GM19025 (cell line): ENCODE data around the gene AFAP1.

Experiments used
- ATAC-seq: cut with Tn5 transposase; IDR thresholded peaks from one replicate; pipeline ENCODE4 v1.9.1; 2021; ENCODE audit warnings: mild to moderate bottlenecking, low read depth, moderate library complexity; ENCODE audit not compliant: unreplicated experiment

The AFAP1 gene

DNA sequence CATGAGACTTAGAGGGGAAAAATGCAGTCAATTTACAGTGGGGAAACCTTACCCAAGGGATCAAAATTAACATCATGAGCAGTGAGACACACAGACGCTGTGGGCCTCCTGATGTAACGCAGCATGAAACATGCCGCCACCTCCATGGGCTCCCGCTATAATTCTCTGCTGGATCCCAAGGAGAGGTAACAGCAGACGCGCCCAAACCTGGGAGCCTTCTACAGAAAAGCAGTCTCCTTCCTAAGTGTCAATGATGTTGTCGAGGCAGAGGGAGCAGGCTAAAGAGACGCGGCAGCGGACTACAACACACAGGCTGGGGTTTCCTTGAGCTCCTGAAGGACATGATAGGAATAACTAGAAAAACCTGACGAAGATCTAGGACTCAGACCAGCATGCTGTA lies 142.3 kb downstream of the AFAP1 start:
- no peak for ATAC-seq

DNA sequence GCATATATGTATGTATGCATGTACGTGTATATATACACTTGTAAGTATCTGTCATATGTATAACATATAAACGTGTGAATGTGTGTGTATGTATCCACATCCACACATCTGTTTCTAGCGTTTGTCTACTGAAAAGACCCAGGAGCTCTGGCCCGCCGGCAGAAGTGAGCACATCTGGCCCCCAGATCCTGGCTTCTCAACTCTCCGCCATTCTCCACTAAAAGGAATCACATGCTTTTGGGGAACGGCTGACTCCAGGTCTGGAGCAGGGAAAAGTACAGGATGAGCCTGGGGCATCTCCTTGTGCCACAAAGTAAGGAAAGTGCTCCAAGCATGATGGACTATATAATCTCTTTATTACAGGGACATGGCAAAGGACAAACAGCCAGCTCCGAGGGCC lies 143.7 kb downstream of the AFAP1 start:
- ATAC-seq, result no peak

DNA sequence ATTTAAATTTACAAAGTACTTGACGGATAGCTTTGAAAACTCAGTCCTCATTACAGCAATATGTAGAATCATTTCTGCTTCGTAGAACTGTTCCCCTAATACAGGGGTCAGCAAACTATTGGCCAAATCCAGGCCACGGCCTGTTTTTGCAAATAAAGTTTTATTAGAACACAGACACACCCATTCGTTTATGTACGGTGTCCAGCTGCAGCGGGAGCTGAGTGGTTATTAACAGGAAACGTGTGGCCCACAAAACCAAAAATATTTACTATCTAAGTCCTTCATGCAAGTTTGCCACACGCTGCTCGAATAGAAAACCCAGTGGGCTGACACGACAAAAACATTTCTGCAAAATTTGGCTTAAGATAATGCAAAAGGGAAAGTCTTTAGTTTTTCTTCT lies 146.5 kb downstream of the AFAP1 start:
- no peak for ATAC-seq

DNA sequence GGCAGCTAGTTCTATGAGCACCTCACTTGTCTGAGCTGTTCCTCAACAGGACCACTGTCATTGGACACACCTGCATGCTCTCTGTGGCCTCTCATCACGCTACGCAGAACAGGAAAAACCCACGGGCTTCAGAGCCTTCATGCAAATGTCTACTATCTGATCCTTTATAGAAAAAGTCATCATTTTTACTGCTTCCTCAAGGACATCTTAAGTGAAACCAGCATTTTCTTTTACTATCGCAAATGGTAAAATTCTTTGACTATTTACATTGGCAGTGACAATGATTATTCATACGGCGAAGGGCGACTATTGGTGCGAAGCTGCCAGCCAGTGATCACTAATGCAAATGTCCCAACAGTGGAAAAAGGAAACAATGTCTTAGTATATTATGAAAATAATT lies 147.0 kb downstream of the AFAP1 start:
- no peak for ATAC-seq

DNA sequence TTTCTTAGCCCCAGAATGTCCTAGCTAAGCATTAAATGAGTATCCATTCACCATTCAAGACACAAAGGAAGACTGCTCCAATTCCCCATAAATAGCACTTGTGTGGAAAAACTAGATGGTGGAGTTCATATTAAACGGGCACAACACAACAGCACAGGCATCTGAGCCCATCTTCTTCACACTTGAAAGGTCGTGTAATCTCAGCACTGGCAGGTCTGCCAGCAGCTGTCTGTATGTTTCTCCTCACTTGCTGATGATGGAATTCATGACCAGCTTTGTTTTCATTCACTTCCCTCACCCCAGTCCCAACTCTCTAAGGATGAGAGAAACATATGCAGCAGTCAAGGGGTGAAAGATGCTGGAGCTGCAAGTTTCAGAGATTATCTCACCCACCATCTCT lies 148.7 kb downstream of the AFAP1 start:
- ATAC-seq, result no peak

DNA sequence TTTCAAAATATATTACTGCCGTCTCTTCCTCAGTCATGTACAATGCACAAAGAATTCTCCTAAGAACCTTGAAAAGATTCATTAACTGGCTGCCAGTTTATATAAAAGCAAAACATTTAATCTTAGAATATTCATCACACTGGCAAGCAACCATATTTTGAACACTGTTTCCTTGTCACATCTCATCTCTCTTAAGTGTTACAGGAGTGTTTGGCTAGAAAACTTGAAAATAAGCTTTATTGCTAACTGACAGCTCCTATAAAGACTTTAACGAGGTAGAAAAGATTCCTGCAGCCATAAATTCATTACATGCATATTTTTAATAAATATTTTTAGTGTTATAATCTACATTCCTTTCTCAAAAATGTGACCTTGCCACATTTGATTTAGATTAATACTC lies 149.6 kb downstream of the AFAP1 start:
- ATAC-seq, result no peak

DNA sequence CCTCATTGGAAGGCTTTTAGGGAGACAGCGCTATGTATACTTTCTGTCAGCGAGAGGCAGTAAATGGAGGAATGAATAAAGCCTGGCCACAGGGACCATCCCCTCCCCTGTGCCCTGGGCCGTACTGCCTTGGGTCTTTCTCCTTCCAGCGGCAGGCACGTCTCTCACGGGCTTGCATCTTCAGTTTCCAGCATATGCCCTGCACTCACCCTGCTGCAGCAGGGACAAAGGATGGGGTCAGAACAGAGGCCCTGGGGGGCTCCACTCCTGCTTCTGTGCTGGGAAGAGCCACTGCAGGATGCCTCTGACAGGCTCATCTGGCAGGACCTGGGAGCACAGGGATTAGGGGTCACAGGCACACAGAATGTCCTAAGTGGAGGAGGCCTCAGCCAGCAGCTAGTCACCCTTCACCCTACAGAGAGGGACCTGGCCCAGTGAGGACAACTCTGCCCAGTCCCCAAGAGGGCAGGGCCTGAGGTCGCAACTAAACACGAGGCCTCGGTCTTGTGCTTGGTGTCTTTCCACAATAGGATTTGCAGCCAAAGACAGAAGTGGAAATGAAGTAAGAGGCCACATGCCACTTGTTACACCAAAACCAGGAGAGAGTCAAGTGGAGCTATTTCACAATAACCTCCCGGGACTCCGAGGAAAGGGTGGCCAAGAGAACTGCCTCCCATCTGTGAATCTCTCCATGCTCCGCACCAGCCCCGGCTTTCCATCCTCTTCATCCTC lies 150.8 kb downstream of the AFAP1 start:
- no peak for ATAC-seq

DNA sequence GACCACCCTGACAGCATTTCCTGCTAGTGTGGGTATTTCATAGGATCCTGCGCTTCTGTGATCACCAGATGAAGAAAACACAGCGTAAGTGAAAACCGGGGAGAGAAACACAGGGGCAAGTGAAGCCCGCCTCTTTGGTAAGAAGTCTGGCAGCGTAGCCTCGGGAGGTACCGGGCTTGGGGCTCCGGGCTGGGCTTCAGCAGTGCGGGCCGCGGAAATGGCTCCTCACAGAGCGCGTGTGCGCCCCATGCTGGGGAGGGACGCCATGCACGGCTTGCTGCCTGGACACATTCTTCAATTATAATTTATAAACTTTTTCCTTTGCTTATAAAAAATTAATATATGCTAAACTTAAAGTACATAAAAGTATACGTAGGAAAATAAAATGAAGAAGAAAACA lies 151.5 kb downstream of the AFAP1 start:
- ATAC-seq, result no peak

DNA sequence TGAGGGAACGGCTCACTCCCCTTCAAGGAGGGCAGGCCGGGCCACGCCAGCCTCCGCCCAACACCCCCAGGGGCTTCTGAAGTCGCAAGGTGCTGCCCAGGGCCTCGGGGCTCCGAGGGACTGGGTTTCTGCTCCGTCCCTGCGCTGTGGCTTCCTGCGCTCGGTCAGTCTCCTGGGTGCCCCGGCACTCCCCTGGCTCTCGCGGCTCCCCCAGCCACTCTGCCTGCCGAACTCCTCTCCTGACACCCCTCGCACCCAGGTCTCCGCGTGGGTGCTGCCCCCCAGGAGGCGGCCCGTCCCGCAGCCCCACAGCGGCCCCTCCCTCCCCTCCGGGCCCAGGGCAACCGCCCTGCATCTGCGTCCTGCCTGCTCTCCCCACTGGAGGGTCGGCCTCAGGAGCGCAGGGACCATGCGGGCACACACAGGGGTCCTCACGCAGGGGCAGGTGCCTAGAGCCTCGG lies 151.9 kb downstream of the AFAP1 start:
- no peak for ATAC-seq

DNA sequence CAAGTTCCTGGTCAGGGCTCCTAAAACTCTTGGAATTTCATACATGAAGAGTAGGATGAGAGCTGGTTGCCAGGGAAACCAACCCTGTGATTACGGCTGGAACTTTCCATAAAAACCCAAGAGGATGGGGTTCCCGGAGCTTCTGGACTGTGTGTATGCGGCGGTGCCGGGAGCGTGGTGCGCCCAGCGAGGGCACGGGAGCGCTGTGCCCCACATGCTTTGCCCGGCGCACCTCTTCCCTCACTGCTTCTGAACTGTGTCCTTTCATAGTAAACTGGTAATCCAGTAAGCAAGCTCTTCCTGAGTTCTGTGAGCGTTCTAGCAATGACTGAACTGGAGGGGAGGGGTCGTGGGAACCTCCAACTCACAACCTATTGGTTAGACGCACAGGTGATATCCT lies 152.6 kb downstream of the AFAP1 start:
- ATAC-seq, result no peak

DNA sequence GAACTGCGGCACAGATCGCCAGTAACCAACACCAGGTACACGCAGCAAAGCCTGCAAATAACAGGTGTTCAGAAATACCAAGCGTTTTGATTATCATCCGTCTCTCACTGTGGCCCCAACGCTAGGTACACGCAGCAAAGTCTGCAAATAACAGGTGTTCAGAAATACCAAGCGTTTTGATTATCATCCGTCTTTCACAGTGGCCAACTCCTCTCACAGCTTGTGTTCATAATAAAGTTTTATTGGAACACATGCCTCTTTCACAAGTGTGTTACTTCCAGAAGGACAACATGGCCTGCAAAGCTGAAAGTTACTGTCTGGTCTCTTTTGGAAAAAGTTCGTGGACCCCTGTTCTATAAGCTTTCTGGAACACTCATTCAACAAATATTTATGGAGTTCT lies 153.1 kb downstream of the AFAP1 start:
- ATAC-seq, result no peak

DNA sequence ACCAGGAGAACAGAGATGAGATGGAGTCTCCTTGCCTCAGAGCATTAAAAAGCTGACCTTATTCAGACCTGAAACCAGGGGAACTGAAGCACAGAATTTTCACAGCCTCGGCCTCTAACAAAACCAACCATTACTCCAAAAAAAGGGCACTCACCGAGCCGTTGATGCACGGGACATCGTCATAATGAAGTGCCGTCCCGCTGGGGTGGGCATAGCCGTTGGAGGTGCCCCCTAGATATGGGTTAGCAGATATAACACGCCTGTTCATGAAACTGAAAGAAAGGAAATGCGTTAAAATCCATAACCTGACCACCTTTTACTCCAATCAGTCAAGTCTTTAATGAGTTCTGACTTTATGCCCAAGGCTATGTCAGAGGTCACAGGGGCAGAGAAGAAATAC lies 153.6 kb downstream of the AFAP1 start:
- ATAC-seq, result no peak

DNA sequence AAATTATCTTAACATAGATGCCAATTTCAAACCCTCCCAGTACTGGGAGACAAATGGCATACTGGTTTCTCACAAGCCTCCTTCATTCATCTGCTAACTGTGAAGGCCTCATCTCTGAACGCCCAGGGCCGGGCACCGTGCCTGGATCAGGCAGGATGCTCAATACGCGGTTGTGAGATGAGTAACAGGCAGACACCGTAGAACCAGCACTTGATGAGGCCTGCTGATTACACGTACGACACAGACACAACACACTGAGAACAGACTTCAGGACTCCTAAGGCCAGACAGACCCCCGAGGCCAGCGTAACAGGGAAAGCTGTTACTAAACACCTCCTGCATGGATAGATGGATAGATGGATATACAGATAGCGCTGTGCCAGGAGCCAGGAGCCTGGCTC lies 154.6 kb downstream of the AFAP1 start:
- no peak for ATAC-seq

DNA sequence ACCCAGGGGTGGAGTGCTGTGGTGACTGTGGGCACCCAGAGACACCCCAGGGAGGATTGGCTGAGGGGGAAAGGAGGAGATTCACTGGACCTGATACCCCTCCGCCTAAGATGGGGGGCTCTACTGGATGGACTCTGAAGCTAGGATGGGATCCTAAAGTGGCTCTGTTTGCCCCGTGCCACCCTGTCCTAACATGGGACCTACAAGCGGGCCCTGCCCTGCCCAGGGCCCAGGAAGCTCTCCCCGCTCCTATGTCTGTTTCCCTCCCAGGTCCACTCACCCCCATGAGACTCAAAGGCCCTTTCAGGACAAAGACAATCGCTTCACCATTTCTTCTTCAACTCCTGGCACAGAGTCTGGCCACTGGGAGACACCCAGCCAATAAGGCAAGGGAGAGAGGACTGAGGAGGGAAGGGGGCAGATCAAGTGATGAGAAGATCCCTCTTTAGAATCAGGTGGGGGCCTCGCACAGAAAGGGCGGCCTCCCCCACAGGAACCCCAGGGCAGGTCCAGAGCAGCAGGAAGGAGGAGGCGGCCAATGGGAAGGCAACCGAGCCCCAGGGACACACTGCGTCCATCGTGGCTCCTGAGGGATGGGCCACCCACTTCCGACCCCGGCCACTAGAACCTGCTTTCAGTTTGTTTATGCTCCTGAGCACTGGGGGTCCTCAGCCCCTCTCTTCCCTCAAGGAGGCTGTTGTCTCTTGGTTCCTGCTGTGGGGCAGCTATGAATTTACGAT lies 155.4 kb downstream of the AFAP1 start:
- no peak for ATAC-seq

DNA sequence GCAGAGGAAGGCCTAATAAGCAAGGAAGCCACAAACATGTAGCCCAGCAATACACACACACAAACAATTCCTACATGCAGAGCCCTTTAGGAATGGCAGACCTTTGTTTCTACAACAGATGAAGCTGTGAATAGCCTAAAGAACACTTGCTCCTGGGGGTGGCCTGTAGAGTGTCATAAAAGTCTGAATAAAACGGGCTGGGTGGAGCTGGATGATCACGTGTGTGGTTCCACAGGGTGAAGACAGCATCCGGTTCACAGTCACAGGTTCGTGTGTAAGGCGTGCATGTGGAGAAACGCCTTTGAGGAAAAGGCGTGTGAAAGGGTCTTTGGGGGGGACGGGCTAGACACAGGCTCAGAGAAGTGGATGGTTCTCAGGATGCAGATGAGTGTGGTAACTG lies 156.1 kb downstream of the AFAP1 start:
- no peak for ATAC-seq

DNA sequence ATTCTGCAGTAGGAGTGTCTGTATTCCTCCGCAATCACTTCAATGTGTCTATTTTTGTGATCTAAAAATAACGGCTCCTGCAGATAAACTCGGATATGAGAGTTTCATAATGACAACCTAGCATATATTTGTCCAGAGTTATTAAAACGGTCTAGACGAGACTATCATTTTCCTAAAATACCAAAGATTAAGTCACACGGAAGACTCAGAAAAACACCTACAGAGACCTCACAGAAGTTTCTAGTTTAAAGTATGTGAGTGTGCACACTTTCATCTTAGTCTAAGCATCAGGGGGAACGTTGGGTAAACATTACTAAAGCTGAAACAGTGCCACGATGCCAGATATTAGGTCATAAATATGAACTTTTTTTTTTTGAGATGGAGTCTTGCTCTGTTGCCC lies 156.9 kb downstream of the AFAP1 start:
- ATAC-seq, result no peak

DNA sequence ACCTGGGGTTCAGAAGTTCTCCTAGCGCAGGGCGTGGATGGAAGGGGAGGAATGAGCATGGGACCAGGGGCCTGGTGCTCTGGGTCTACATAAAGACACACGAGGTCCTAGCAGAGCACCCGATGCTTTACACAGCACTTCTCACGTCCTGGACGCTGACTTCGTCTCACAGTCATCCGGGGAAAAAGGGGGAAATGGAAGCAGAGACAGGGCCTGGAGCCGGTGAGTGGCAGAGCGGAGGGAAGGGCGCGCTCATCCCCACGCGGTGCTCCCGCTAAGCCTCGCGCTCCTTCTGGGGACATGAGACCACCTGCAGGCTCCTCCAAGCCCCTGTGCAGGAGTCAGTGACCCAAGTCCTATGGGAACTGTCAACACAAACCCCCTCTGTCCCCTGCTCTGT lies 157.7 kb downstream of the AFAP1 start:
- ATAC-seq, result no peak

DNA sequence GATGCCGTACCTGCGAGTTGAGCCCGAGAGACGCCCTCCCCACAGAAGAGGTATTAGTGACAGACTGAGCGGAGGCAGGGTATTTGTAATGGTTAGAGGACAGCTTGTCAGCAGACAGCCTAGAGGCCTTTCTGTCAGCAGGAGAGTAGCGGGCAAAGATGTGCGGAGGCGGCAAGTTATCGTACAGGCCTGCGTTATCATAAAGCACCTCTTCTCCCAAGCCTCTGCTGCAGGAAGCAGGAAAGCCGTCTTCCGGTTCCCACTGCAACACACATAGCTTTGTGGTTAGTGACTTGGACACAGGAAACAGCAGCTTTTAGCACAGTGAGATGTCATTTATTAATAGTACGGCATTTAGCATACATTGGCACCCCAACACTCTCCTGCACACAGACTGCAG lies 158.3 kb downstream of the AFAP1 start:
- no peak for ATAC-seq

DNA sequence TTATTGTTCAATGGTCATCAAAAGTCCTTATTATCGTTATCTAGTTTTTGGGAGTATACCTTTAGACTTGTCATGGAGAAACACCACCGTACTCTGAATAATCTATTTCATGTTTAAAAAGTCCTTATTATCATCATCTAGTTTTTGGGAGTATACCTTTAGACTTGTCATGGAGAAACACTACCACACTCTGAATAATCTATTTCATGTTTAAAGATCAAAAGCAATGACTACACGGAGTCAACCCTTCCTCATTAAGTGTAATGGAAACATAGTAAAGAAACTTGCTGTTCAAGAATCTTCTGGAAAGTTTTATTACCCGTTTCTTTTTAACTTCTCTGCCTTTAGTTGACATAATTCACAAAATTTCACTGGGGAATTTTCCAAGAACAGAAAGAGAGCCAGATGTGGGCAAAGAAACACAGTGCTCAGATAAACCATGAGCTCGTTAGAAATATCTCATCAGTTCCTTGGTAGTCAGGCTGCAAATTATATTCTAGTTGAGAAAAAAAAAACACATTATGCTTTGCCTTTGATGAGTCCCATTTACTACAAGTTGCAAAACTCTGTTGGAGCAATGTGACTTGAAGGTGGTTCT lies 158.8 kb downstream of the AFAP1 start:
- ATAC-seq, result no peak

DNA sequence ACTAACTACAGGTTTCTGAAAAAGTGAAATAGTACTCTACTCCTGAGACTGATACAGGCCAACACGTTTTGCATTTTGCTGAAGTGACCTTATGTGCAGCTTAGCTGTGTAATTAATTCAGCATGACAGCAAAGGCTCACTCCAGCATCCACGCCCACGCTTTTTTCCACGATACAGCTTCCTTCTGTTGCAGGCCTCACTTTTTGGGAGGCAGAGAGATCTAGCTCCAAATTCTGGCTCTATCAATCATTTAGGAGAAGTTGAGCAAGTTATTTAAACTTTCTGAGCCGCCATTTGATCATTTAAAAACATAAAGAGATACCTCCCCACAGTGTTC lies 160.3 kb downstream of the AFAP1 start:
- no peak for ATAC-seq

DNA sequence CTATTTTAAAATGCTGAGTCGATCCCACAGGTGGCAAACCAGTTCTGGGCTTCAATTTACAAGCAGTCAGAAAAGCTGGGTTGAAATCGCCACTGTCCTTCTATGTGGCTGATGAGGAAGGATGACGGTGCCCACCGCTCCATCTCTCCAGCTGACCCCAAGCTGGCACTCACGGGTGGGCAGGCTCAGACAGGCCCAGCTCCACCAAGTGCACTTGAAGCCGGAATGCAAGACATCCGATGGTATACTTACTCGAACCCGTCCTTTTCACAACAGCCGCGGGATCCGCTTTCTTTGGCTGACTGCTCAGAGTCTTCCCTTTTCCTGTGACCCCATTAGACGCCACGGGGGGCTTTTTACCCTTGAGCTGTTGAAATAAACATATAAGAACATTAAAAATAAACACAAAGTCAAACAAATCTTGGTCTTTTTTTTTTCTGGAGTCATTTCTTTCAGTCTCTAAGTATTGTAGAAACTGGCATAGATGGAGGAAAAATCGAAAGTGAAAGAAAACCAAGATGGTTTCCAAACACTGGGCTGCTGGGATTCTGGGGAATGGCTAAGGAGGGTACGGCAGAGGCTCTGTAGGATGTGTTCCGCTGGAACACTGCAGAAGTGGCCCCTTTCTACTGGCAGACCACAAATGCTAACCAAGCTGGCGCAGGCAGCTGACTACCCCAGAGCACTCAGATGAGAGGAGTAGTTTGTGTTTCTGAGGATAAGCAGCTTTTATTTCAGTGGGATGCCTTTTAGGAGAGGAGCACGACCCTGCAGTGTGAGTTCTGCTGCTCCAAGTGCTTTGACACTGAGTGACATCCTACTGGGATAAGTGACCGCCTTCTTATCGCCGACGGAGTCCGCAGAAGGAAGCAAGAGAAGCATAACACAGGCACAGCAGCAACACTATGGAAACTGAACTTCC lies 160.9 kb downstream of the AFAP1 start:
- ATAC-seq, result no peak
